ENCODE results near the gene SLC38A1.
"Not testable (repeated sequence)": the region's sequence is repeated elsewhere in the genome, so short reads cannot be mapped to it uniquely, and the experiment has no call there.

Gene SLC38A1

GRCh38 chr12:46263140-46264016 is 5.5 kb downstream of the SLC38A1 start:
- DNase-seq: no peak

GRCh38 chr12:46261646-46262045 is 7.2 kb downstream of the SLC38A1 start:
- DNase-seq: no peak

- DNase-seq: no peak
Observed at GRCh38 chr12:46260913-46261476, 7.8 kb downstream of the SLC38A1 start.

- DNase-seq: no peak
Observed at GRCh38 chr12:46260124-46260912, 8.5 kb downstream of the SLC38A1 start.

- no peak for DNase-seq
Observed at GRCh38 chr12:46259713-46260112, 9.1 kb downstream of the SLC38A1 start.

- no peak for DNase-seq
Observed at GRCh38 chr12:46259071-46259470, 9.8 kb downstream of the SLC38A1 start.

- no peak for DNase-seq
Observed at GRCh38 chr12:46258129-46258528, 10.7 kb downstream of the SLC38A1 start.

- no peak for DNase-seq
Observed at GRCh38 chr12:46256942-46257341, 11.9 kb downstream of the SLC38A1 start.

GRCh38 chr12:46253544-46254162 is 15.2 kb downstream of the SLC38A1 start:
- no peak for DNase-seq

- DNase-seq: not testable (repeated sequence)
Observed at GRCh38 chr12:46251994-46252393, 16.8 kb downstream of the SLC38A1 start.

- DNase-seq: not testable (repeated sequence)
Observed at GRCh38 chr12:46249960-46250359, 18.9 kb downstream of the SLC38A1 start.

GRCh38 chr12:46246021-46246700 is 22.7 kb downstream of the SLC38A1 start:
- DNase-seq: no peak

- DNase-seq: no peak
Observed at GRCh38 chr12:46244997-46245396, 23.8 kb downstream of the SLC38A1 start.

- DNase-seq: no peak
Observed at GRCh38 chr12:46244273-46244915, 24.4 kb downstream of the SLC38A1 start.

GRCh38 chr12:46242569-46242968 is 26.3 kb downstream of the SLC38A1 start:
- no peak for DNase-seq

GRCh38 chr12:46240436-46240835 is 28.4 kb downstream of the SLC38A1 start:
- DNase-seq: no peak

- DNase-seq: no peak
Observed at GRCh38 chr12:46238821-46239220, 30.0 kb downstream of the SLC38A1 start.

- no peak for DNase-seq
Observed at GRCh38 chr12:46237371-46238045, 31.3 kb downstream of the SLC38A1 start.

GRCh38 chr12:46234000-46234399 is 34.8 kb downstream of the SLC38A1 start:
- no peak for DNase-seq

GRCh38 chr12:46233423-46233822 is 35.4 kb downstream of the SLC38A1 start:
- no peak for DNase-seq

- DNase-seq: no peak
Observed at GRCh38 chr12:46230983-46231382, 37.9 kb downstream of the SLC38A1 start.
